ENCODE results near the gene RLN3.
"Not testable (repeated sequence)": the region's sequence is repeated elsewhere in the genome, so short reads cannot be mapped to it uniquely, and the experiment has no call there.

RLN3 gene

GRCh38 chr19:14006766-14007562, 21.0 kb upstream of the RLN3 start:
- Histone ChIP-seq H3K9me3 (ENCODE audit: insufficient read depth, low read depth, low read length) (no peaks in the 10 kb centered on the region), H3K4me3 (ENCODE audit: low read length) (peak overlapping the region; percentile 73), H3K27me3 (ENCODE audit: insufficient read depth, low read length) (no peaks in the 10 kb centered on the region), H3K9ac (ENCODE audit: low read depth, low read length) (peak overlapping the region; percentile 89), H3K27ac (ENCODE audit: low read length) (peak overlapping the region; percentile 77), H3K4me1 (ENCODE audit: insufficient read depth, low read length) (peaks cover 3% of the 10 kb centered on the region; the same call in 1 of the 2 replicates), H3K36me3 (ENCODE audit: insufficient read depth, low read depth, low read length) (no peaks in the 10 kb centered on the region)

GRCh38 chr19:14012378-14012915, 15.5 kb upstream of the RLN3 start:
- H3K36me3 ChIP-seq (ENCODE audit: insufficient read depth, low read depth, low read length) = no peaks in the 10 kb centered on the region
- H3K9me3 ChIP-seq (ENCODE audit: insufficient read depth, low read depth, low read length) = no peaks in the 10 kb centered on the region
- H3K27me3 ChIP-seq (ENCODE audit: insufficient read depth, low read length) = no peaks in the 10 kb centered on the region
- no peaks in the 10 kb centered on the region for H3K4me1 ChIP-seq (ENCODE audit: insufficient read depth, low read length)
- H3K9ac ChIP-seq (ENCODE audit: low read depth, low read length) = no peak overlapping the region
- no peak overlapping the region for H3K27ac ChIP-seq (ENCODE audit: low read length)
- H3K4me3 ChIP-seq (ENCODE audit: low read length) = no peak overlapping the region

- no peak overlapping the region for H3K9ac ChIP-seq (ENCODE audit: low read depth, low read length)
- no peak overlapping the region for H3K4me3 ChIP-seq (ENCODE audit: low read length)
Observed at GRCh38 chr19:14015524-14016035, 12.4 kb upstream of the RLN3 start.

GRCh38 chr19:14019100-14019499, 8.8 kb upstream of the RLN3 start:
- Histone ChIP-seq H3K36me3 (ENCODE audit: insufficient read depth, low read depth, low read length) (no peaks in the 10 kb centered on the region), H3K9me3 (ENCODE audit: insufficient read depth, low read depth, low read length) (no peaks in the 10 kb centered on the region), H3K9ac (ENCODE audit: low read depth, low read length) (no peak overlapping the region), H3K27ac (ENCODE audit: low read length) (no peak overlapping the region), H3K27me3 (ENCODE audit: insufficient read depth, low read length) (no peaks in the 10 kb centered on the region), H3K4me1 (ENCODE audit: insufficient read depth, low read length) (no peaks in the 10 kb centered on the region), H3K4me3 (ENCODE audit: low read length) (no peak overlapping the region)

More at GRCh38 chr19:14015524-14016035, 12.4 kb upstream of the RLN3 start:
- H3K27ac ChIP-seq (ENCODE audit: low read length) = no peak overlapping the region
- H3K9me3 ChIP-seq (ENCODE audit: insufficient read depth, low read depth, low read length) = no peaks in the 10 kb centered on the region
- no peaks in the 10 kb centered on the region for H3K27me3 ChIP-seq (ENCODE audit: insufficient read depth, low read length)
- H3K36me3 ChIP-seq (ENCODE audit: insufficient read depth, low read depth, low read length) = no peaks in the 10 kb centered on the region
- H3K4me1 ChIP-seq (ENCODE audit: insufficient read depth, low read length) = no peaks in the 10 kb centered on the region

- not testable (repeated sequence) for H3K9me3 ChIP-seq (ENCODE audit: insufficient read depth, low read depth, low read length); H3K36me3 ChIP-seq (ENCODE audit: insufficient read depth, low read depth, low read length); H3K4me1 ChIP-seq (ENCODE audit: insufficient read depth, low read length); H3K4me3 ChIP-seq (ENCODE audit: low read length); H3K9ac ChIP-seq (ENCODE audit: low read depth, low read length); H3K27ac ChIP-seq (ENCODE audit: low read length); H3K27me3 ChIP-seq (ENCODE audit: insufficient read depth, low read length)
Observed at GRCh38 chr19:14019739-14020138, 8.2 kb upstream of the RLN3 start.

GRCh38 chr19:14021474-14021873, 6.5 kb upstream of the RLN3 start:
- Histone ChIP-seq H3K4me3 (ENCODE audit: low read length) (no peak overlapping the region), H3K9ac (ENCODE audit: low read depth, low read length) (no peak overlapping the region), H3K9me3 (ENCODE audit: insufficient read depth, low read depth, low read length) (no peaks in the 10 kb centered on the region), H3K27me3 (ENCODE audit: insufficient read depth, low read length) (no peaks in the 10 kb centered on the region), H3K27ac (ENCODE audit: low read length) (no peak overlapping the region), H3K36me3 (ENCODE audit: insufficient read depth, low read depth, low read length) (no peaks in the 10 kb centered on the region), H3K4me1 (ENCODE audit: insufficient read depth, low read length) (no peaks in the 10 kb centered on the region)

GRCh38 chr19:14022469-14022868, 5.5 kb upstream of the RLN3 start:
- Histone ChIP-seq H3K36me3 (ENCODE audit: insufficient read depth, low read depth, low read length) (no peaks in the 10 kb centered on the region), H3K4me3 (ENCODE audit: low read length) (no peak overlapping the region), H3K9ac (ENCODE audit: low read depth, low read length) (no peak overlapping the region), H3K4me1 (ENCODE audit: insufficient read depth, low read length) (no peaks in the 10 kb centered on the region), H3K9me3 (ENCODE audit: insufficient read depth, low read depth, low read length) (no peaks in the 10 kb centered on the region), H3K27me3 (ENCODE audit: insufficient read depth, low read length) (no peaks in the 10 kb centered on the region), H3K27ac (ENCODE audit: low read length) (no peak overlapping the region)

- no peaks in the 10 kb centered on the region for H3K9me3 ChIP-seq (ENCODE audit: insufficient read depth, low read depth, low read length)
- no peaks in the 10 kb centered on the region for H3K36me3 ChIP-seq (ENCODE audit: insufficient read depth, low read depth, low read length)
- H3K27ac ChIP-seq (ENCODE audit: low read length) = no peak overlapping the region
- H3K4me3 ChIP-seq (ENCODE audit: low read length) = no peak overlapping the region
- H3K27me3 ChIP-seq (ENCODE audit: insufficient read depth, low read length) = no peaks in the 10 kb centered on the region
- H3K9ac ChIP-seq (ENCODE audit: low read depth, low read length) = peak overlapping the region; percentile 60; the same call in 1 of the 2 replicates
- H3K4me1 ChIP-seq (ENCODE audit: insufficient read depth, low read length) = no peaks in the 10 kb centered on the region
Observed at GRCh38 chr19:14023404-14024235, 4.3 kb upstream of the RLN3 start.

DNA sequence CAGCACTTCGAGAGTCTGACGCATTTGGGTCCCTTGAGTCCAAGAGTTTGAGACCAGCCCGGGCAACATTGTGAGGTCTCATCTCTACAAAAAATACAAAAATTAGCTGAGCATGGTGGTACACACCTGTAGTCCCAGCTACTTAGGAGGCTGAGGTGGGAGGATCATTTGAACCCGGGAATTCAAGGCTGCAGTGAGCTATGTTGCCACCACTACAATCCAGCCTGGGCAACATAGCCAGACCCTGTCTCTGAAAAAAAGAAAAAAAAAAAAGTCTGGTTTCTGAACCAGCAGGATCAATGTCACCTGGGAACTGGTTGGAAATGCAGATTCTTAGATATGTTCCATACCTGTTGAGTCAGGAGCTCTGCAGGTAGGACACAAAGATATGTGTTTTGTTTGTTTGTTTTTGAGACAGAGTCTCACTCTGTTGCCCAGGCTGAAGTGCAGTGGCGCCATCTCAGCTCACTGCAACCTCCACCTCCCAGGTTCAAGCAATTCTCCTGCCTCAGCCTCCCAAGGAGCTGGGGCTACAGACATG, 1.2 kb upstream of the RLN3 start:
- peaks cover 19% of the 10 kb centered on the region for H3K27me3 ChIP-seq (ENCODE audit: insufficient read depth, low read length)
- not testable (repeated sequence) for H3K9ac ChIP-seq (ENCODE audit: low read depth, low read length); H3K9me3 ChIP-seq (ENCODE audit: insufficient read depth, low read depth, low read length); H3K36me3 ChIP-seq (ENCODE audit: insufficient read depth, low read depth, low read length); H3K4me1 ChIP-seq (ENCODE audit: insufficient read depth, low read length); H3K4me3 ChIP-seq (ENCODE audit: low read length); H3K27ac ChIP-seq (ENCODE audit: low read length)

GRCh38 chr19:14028901-14029300, 953 bp downstream of the RLN3 start:
- H3K9ac ChIP-seq (ENCODE audit: low read depth, low read length) = no peak overlapping the region
- no peak overlapping the region for H3K4me3 ChIP-seq (ENCODE audit: low read length)
- H3K9me3 ChIP-seq (ENCODE audit: insufficient read depth, low read depth, low read length) = no peaks in the 10 kb centered on the region
- no peak overlapping the region for H3K27ac ChIP-seq (ENCODE audit: low read length)
- no peaks in the 10 kb centered on the region for H3K4me1 ChIP-seq (ENCODE audit: insufficient read depth, low read length)
- peaks cover 25% of the 10 kb centered on the region for H3K27me3 ChIP-seq (ENCODE audit: insufficient read depth, low read length)
- H3K36me3 ChIP-seq (ENCODE audit: insufficient read depth, low read depth, low read length) = no peaks in the 10 kb centered on the region

- Histone ChIP-seq H3K9me3 (ENCODE audit: insufficient read depth, low read depth, low read length) (no peaks in the 10 kb centered on the region), H3K9ac (ENCODE audit: low read depth, low read length) (peak overlapping the region; percentile 61; the same call in 1 of the 2 replicates), H3K4me3 (ENCODE audit: low read length) (peak overlapping the region; percentile 74), H3K27me3 (ENCODE audit: insufficient read depth, low read length) (peaks cover 25% of the 10 kb centered on the region), H3K36me3 (ENCODE audit: insufficient read depth, low read depth, low read length) (no peaks in the 10 kb centered on the region), H3K27ac (ENCODE audit: low read length) (no peak overlapping the region), H3K4me1 (ENCODE audit: insufficient read depth, low read length) (no peaks in the 10 kb centered on the region)
Observed at GRCh38 chr19:14030997-14031718, 3.2 kb downstream of the RLN3 start.

All from iPS-20b (cell line).